Adrenal gland (tissue), 5 donors: ENCODE data around the gene ERC2.

Source experiments
- POLR2A ChIP-seq, 2 donors: fragments of 450-650 bp; IDR thresholded peaks; one replicate each; pipeline ENCODE4 v1.6.1; 2017; ENCODE audit warnings: antibody characterized with exemption in 2 of 2, mild to moderate bottlenecking in 2 of 2, moderate library complexity in 1 of 2
- TF ChIP-seq, protein P1 (sequence below), 6 experiments: fragments of 450-650 bp in 4 of 6; fragments of 200-600 bp in 2 of 6; sonication (generic) in 1 of 6; IDR thresholded peaks; 1 replicate in 5 of 6; 2 replicates in 1 of 6; pipeline versions ENCODE4 v1.5.1 to v1.8.0; 2016 to 2021; ENCODE audit warnings: antibody characterized with exemption in 6 of 6, mild to moderate bottlenecking in 2 of 6, moderate library complexity in 1 of 6
- donor health status: DM: no; HTN: no; CAD: no.

DNA sequence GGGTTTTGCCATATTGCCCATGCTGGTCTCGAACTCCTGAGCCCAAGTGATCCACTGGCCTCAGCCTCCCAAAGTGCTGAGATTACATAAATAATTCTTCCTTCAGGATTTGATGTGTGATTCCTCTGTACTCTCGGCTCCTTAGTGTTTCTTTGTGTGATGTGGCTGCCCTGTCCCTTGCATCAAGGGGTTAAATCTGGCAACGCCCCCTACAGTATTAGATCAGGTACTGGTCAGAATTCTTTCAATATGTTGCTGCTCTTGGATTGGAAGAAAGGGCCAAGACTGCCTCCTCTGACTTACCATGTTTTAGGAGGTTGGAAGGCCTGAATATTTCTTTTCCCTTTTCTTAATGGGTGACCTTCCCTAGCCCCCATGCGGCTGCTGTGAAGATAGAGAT is 590.6 kb downstream of the ERC2 start:
- TF ChIP-seq, protein P1, sequence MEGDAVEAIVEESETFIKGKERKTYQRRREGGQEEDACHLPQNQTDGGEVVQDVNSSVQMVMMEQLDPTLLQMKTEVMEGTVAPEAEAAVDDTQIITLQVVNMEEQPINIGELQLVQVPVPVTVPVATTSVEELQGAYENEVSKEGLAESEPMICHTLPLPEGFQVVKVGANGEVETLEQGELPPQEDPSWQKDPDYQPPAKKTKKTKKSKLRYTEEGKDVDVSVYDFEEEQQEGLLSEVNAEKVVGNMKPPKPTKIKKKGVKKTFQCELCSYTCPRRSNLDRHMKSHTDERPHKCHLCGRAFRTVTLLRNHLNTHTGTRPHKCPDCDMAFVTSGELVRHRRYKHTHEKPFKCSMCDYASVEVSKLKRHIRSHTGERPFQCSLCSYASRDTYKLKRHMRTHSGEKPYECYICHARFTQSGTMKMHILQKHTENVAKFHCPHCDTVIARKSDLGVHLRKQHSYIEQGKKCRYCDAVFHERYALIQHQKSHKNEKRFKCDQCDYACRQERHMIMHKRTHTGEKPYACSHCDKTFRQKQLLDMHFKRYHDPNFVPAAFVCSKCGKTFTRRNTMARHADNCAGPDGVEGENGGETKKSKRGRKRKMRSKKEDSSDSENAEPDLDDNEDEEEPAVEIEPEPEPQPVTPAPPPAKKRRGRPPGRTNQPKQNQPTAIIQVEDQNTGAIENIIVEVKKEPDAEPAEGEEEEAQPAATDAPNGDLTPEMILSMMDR (IDR thresholded peaks at IDR 0.05), result no peak
- TF ChIP-seq POLR2A (IDR thresholded peaks at IDR 0.05), result no peak
